DMS79 (cell line): ENCODE measurements around the gene MMP2.
A peak's percentile ranks its signal among the peaks of the same experiment; 100 is the strongest.

Experiments
- DNase-seq: peaks from one replicate; lab custom pipeline; 2025; lab: John Stamatoyannopoulos, UW

MMP2 gene

GRCh38 chr16:55494994-55495421 lies 16.0 kb downstream of the MMP2 start:
- DNase-seq, result no peak

- peak; percentile 48 for DNase-seq
Observed at GRCh38 chr16:55495616-55496289, 16.8 kb downstream of the MMP2 start.

- DNase-seq, result no peak
Observed at GRCh38 chr16:55496509-55497145, 17.6 kb downstream of the MMP2 start.

GRCh38 chr16:55497558-55497957 lies 18.6 kb downstream of the MMP2 start:
- DNase-seq, result no peak

- DNase-seq, result no peak
Observed at GRCh38 chr16:55498101-55498500, 19.1 kb downstream of the MMP2 start.

- no peak for DNase-seq
Observed at GRCh38 chr16:55499281-55499680, 20.3 kb downstream of the MMP2 start.

- DNase-seq, result no peak
Observed at GRCh38 chr16:55499951-55500529, 21.0 kb downstream of the MMP2 start.

- DNase-seq, result no peak
Observed at GRCh38 chr16:55500530-55501011, 21.6 kb downstream of the MMP2 start.

GRCh38 chr16:55501549-55502322 lies 22.7 kb downstream of the MMP2 start:
- no peak for DNase-seq

- DNase-seq, result peak; percentile 77
Observed at GRCh38 chr16:55502801-55503366, 23.9 kb downstream of the MMP2 start.

GRCh38 chr16:55503726-55504550 lies 24.9 kb downstream of the MMP2 start:
- no peak for DNase-seq

- no peak for DNase-seq
Observed at GRCh38 chr16:55505333-55506015, 26.5 kb downstream of the MMP2 start.

GRCh38 chr16:55506083-55506482 lies 27.1 kb downstream of the MMP2 start:
- no peak for DNase-seq

GRCh38 chr16:55506708-55507107 lies 27.7 kb downstream of the MMP2 start:
- no peak for DNase-seq

GRCh38 chr16:55508271-55508921 lies 29.4 kb downstream of the MMP2 start:
- no peak for DNase-seq

GRCh38 chr16:55508941-55509931 lies 30.2 kb downstream of the MMP2 start, which contains the start of gene LPCAT2:
TSS of gene LPCAT2 (plus strand) at chr16:55509072. CDS start at chr16:55509182, 110 bp downstream.
- no peak for DNase-seq

- no peak for DNase-seq
Observed at GRCh38 chr16:55510185-55510805, 31.3 kb downstream of the MMP2 start.

GRCh38 chr16:55512941-55513340 lies 33.9 kb downstream of the MMP2 start:
- no peak for DNase-seq
